GM18511 (cell line): ENCODE results near the gene RAB2B.

ENCODE experiments used
- ATAC-seq: cut with Tn5 transposase; IDR thresholded peaks from one replicate; pipeline ENCODE4 v1.9.1; 2021; ENCODE audit warnings: mild to moderate bottlenecking, moderate library complexity; ENCODE audit not compliant: unreplicated experiment

RAB2B gene

DNA sequence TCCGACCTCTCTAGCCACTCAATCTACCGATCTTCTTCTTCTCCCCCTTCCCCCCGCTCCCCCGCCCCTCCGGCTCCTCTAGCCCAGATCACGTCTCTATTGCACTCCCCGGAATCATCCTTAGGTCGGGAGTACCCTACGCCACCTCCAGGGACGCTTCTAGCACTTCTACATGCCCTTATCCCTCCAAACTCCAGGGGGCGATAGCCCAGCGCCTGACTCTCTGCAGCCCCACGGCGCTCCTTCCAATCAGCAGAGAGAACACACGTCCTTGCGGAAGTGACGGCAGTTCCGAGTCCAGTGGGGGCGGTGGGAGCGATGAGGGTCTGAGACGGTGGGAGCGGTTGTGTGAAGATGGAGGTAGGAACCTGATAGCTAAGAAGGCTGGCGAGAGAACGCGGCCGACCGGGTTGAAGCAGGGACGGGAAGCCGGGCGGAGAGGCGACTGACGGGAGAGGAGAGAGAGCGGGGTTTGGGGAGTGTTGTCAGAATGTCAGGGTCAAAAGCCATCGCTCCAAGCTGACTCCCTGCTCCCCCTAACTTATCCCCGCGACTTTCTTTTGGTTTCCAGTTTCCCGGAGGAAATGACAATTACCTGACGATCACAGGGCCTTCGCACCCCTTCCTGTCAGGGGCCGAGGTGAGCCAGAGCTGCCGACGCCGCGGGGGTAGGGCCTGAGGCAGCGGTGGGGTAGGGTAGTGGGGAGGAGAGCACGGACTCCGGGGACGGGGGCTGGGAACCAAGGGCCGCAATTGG lies at the start of gene RAB2B, which contains the start of gene TOX4:
Gene RAB2B, minus strand, starts transcription at position 35 of the 757 bp plus-strand sequence. CDS start 87 bp downstream, outside the sequence.
Gene TOX4, plus strand, starts transcription at position 271 of the 757 bp plus-strand sequence. Its CDS starts 84 bp downstream, at position 355.
- peak; percentile 100 for ATAC-seq

GRCh38 chr14:21525962-21526671 lies 49.4 kb upstream of the RAB2B start, which contains the start of gene SALL2:
Gene SALL2 (minus strand): TSS chr14:21526346. CDS start chr14:21526127, 219 bp downstream.
- ATAC-seq: peak; percentile 59

- no peak for ATAC-seq
Measured at GRCh38 chr14:21525571-21525961, 48.8 kb upstream of the RAB2B start.

GRCh38 chr14:21524575-21525490 lies 48.1 kb upstream of the RAB2B start:
- ATAC-seq: no peak

DNA sequence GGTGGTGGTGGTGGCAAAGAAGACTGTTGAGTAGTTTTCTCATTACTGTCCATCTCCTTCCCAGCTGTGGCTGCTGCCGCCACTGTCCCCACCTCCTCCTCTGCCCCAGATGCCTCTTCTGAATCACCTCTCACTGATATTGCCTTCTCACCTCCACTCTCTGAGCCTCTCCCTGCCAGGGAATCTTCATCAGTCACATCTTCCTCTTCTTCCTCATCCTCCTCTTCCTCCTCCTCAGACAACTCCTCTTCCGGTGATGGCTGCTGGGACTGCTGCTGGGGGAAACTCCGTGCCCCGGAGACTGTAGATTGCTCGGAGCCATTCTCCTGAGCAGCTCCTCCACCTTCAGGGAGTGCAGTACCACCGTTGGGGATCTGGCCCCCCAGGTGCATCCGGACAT lies 46.4 kb upstream of the RAB2B start:
- ATAC-seq: no peak

- ATAC-seq: no peak
Measured at GRCh38 chr14:21521501-21521900, 44.7 kb upstream of the RAB2B start.

DNA sequence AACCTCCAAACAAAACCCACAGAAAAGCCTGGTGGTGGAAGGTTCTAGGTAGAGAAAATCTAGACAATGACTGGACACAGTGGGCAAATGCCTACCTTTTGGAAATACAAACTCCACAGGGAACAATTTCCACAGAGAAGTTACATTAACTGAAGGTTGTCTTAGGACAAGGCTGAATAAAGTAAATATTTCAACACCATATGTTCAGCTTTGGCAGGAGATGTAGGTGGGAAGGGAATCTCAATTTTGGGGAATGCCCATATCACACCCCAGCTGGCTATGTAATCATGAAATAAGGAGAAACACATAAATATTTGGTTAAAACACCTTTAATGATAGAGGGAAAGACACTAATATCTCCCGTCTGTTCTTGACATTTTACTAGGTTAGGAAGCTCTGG lies 44.0 kb upstream of the RAB2B start:
- no peak for ATAC-seq

GRCh38 chr14:21518725-21519124 lies 42.0 kb upstream of the RAB2B start:
- no peak for ATAC-seq

GRCh38 chr14:21514341-21514740 lies 37.6 kb upstream of the RAB2B start:
- no peak for ATAC-seq

GRCh38 chr14:21510735-21511657 lies 34.2 kb upstream of the RAB2B start, which contains the start of gene METTL3:
Gene METTL3 (minus strand): TSS chr14:21511340. CDS start chr14:21511223, 117 bp downstream.
- peak; percentile 99 for ATAC-seq

DNA sequence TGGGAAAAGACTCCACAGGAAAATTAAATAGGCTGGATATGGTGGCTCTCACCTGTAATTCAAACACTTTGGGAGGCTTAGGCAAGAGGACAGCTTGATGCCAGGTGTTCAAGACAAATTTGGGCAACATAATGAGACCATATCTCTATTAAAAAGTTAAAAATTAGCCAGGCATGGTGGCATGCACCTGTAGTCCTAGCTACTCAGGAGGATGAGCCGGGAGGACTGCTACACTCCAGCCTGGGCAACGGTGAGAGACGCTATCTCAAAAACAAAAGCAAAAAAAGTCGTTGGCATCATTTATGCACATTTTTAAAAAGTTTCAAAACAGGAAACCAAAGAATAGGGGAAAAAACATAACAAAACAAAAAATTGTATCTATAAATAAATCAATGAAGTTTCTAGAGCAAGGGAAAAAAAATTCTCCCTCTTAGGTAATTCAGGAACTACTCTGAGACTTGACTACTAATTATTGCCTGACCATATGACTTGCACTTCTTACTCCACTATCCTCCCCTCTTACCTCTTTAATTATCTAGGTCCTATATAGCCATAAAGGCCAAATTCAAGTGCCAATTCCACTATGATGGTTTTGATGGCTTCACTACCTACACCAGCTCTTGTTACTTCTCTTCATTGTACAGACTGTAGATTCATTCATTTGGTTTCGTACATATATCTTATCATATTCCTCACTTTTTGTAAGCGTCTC lies 32.8 kb upstream of the RAB2B start:
- no peak for ATAC-seq

DNA sequence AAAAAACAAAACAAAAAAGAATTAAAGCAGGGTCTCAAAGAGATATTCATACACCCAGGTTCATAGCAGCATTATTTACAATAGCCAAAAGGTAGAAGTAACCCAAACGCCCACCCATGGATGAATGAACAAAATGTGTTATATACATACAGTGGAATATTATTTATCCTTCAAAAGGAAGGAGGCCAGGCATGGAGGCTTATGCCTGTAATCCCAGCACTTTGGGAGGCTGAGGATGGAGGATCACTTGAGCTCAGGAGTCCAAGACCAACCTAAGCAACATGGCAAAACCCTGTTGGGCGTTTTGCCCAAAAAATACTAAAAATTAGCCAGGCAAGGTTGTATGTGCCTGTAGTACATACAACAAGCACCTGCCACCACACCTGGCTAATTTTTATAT lies 29.8 kb upstream of the RAB2B start:
- no peak for ATAC-seq

GRCh38 chr14:21505012-21505553 lies 28.3 kb upstream of the RAB2B start:
- peak; percentile 89 for ATAC-seq

- ATAC-seq: no peak
Measured at GRCh38 chr14:21503376-21503775, 26.6 kb upstream of the RAB2B start.

GRCh38 chr14:21501568-21501967 lies 24.8 kb upstream of the RAB2B start:
- no peak for ATAC-seq

DNA sequence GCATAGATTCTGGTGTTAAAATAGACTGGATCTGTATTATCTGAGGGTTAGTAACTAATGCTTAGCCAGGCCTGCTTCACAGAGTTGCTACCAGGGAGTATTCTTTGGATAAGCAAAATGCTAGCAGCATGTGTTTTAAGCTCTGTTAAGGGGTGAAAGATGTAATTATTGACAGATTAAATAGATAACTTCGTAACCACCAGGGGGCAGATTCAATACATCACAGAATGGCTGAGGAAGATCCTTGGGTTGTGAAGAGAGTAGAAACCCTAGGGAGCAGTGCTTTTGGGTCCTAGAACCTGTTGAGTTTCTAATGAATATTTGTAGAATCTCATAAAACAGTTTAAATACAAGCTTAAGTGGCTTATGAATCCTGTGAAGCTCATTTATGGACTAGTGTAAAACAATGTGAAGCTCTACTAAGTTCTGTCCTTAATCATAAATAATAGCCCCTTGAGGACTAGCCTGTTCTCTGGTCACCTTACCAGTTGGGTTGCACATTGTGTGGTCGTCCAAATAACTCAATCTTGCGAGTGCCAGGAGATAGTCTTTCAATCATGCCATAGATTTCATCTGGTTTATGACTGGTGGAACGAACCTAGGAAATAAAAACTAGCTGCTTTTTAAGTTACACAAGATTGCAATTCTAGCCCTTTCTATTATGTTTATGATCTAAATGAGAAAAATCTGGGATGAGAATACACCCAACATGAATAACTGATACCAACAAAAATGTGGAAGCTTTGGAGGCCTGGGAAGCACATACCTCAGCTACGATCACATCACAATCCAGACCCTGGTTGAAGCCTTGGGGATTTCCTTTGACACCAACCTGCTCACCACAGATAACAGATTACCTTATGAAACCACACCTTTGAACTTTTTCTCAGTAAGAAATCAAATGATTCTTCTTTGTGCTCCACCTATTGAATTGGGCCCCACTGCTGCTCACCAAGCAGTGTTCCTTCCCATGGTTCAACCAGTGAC lies 22.1 kb upstream of the RAB2B start:
- ATAC-seq: peak; percentile 61

DNA sequence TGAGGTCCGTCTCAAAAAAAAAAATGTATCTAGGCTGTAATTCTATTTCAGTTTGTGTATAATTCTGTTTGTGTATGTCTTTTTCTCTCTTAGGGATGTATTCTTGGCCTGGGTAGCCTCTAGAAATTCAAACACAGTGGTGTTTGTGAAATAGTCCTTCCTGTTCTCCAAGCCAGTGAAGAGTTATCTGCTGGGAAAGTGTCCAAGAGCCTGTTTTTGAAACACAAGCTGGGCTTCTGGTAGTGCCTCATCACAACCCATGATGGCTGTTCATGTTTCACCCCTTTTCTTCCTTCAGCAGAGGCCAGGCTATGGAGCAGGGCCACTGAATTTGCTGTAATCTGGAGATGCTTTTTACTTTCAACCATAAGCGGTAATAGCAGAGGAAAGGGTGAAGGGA lies 19.7 kb upstream of the RAB2B start:
- no peak for ATAC-seq
